HG02763 (cell line): ENCODE results near the gene TTLL3.

Experiments
- ATAC-seq: cut with Tn5 transposase; IDR thresholded peaks from one replicate; pipeline ENCODE4 v1.9.1; 2021; ENCODE audit warnings: mild to moderate bottlenecking, moderate library complexity; ENCODE audit not compliant: unreplicated experiment

The TTLL3 gene

DNA sequence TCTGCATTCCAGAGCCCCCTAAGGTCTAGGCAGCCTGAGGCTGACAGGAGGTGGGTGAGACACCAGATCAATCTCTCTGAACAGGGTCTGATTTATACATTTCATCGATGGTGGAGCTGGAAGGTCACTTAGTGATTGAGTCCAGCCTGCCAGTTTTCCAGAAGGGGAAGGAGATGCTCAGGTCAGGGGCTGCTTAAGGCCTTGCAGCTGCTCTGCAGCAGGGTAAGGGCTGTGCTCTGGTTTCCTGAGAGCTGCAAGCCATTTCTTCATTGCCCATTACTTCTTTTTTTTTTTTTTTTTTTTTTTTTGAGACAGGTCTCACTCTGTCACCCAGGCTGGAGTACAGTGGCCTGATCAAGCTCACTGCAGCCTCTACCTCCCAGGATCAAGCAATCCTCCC, 28.5 kb upstream of the TTLL3 start:
- ATAC-seq, result no peak

DNA sequence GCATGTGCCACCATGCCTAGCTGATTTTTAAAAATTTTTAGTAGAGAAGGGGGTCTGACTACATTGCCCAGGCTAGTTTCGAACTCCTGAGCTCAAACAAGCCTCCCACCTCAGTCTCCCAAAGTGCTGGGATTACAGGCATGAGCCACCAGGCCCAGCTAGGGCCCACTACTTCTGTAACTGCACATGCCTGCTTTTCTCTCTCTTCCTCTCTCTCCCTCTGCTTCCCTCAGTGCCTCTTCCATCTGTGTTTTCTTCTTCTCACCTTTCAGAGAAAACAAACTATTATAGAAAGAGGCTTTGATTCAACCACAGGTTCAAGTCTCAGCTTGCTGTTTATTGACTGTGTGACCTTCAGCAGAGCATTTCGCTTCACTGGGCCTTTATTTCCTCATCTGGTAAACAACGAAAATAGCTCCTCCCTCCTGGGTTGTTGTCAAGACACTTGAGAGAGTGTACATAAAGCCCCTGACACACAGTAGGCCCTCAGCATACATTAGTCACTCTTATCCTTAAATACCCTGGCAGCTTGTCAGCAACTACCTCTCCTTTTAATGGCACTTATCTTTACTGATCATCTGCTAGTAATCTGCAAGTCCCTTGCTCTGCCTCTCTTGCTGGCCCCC, 28.0 kb upstream of the TTLL3 start:
- ATAC-seq, result no peak

DNA sequence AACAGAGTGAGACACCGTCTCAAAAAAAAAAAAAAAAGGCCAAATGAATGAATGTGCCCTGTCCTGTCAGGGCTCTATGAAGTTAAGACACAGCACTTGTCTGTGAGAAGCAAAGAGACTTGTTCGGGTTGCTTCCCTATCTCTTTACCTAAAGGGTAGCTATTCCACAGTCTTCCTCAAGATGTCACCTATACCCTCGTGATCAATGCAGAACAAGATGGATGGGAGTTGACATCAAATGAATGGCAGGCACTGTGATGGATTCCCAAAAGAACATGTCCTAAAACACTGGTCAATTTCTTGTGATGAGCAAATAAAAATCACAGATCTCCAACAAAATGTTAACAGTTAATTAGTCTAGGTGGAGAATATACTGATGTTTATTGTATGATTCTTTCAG, 27.3 kb upstream of the TTLL3 start:
- no peak for ATAC-seq

DNA sequence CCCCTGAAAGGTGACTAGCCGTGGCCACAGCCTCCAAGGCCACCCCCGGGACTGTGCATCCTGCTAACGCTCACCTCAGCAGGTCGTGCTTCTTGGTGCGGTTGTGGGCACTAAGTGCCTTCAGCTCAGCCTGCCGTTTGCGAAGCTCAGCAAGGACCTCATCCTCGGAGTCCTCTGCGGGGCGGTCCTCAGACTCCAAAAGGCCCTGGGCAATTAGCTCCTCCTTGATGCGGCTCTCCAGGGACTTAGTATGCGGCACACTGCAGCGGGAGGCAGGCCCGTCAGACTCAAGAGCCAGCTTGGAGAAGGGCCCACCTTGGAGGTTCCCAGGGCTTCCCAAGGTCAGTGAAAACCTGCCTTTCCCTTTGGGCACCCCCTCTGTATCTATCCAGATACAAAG, 26.1 kb upstream of the TTLL3 start:
- no peak for ATAC-seq

GRCh38 chr3:9784965-9785364, 25.1 kb upstream of the TTLL3 start:
- ATAC-seq, result no peak

- ATAC-seq, result no peak
These were observed 24.5 kb upstream of the TTLL3 start for GRCh38 chr3:9785602-9786001.

DNA sequence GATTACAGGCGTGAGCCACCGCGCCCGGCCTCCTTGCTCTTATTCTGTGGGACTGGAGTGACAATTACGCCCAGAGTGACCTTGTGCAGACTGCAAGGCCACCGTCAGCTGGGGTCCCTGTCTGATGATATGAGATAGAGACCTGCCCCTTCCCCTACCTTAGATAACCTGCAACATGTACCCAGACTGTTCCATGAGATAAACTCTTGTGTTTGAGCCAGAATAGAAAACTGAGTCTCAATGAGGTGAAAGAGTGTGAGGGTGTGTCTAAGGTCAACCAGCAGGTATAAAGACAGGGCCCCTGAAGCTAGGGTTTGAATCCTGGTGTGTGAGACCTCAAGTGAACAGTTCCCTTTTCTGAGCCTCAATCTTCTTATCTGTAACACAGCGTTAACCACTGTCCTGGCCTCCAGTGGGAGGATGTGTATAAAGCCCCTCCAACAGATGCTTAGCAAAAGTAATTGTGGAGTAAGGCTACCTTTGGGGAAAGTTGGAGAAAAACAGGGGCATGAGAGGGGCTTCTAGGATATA, 23.8 kb upstream of the TTLL3 start:
- ATAC-seq, result no peak

DNA sequence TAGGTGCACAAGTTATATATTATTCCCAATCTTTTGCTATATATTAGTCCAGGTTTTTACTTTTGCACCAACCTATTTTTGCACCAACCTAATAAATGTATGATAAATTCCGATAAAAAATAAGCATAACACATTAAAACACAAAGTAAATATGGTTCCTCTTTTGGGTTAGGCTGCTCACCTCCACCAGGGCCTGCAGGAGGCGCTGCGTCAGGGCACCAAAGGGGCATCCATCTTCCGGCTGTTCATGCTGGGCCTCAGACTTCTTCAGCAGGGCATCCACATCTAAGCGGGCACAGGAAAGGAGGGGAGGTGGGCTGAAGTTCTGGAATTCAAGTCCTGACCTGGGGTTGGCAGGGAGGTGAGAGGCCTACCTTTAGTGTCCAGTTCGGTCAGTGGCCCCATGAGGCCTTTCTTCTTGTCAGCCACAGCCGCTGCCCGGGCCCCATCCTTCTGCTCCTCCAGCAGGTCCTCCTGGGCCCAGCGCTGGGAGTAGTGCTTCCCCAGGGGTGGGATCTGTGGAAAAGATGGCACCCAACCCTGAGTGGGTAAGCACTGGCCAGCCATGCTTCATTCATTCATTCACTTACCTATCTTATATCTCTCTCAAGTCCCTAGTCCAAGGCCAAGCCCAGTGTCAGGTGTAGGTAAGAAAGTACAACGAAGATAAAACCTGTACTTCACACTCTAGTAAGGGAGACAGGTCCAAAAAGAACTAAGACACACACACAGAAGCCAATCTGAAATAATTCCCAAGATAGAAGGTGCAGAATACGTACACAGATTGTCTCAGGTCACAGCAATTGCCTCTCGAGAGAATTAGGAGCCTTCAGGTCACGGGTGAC, 23.0 kb upstream of the TTLL3 start:
- no peak for ATAC-seq

DNA sequence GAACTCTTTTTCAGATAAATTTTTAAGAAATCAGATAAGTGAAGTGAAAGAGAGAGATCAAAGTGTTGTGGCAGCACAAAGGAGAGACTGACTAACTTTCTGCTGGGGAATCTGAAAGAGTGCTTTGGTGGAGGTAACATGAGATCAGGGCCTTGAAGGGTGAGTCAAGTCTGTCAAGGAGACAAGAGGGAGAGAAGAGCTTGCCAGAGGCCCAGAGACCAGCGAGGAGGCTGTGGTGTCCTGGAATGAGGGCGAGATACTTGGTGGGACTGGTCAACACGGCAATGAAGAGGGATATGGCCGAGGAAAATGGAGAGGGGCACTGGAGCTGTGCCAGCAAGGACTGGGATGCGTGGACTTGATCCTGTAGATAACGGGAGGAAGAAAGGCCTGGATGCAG, 22.3 kb upstream of the TTLL3 start:
- ATAC-seq, result no peak

DNA sequence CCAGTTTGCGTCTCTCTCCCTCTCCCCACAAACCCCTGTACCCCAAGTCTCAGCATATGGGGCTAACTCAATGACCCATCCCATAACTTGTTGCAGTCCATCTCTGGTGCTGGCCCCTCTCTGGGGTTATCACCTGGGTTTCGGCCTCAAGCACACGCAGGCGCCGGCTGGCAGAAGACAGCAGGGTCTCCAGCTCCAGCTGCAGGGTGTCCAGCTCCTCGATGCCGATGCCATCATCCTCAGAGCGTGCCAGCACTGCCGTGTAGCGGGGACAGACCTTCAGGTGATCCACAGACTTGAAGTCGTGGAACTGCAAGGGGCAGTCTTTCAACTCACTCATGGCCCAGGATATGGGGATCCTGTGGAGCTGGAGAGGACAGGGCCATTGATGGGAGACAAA, 18.9 kb upstream of the TTLL3 start:
- ATAC-seq, result no peak

- no peak for ATAC-seq
These were observed 18.2 kb upstream of the TTLL3 start for GRCh38 chr3:9791790-9792404.

DNA sequence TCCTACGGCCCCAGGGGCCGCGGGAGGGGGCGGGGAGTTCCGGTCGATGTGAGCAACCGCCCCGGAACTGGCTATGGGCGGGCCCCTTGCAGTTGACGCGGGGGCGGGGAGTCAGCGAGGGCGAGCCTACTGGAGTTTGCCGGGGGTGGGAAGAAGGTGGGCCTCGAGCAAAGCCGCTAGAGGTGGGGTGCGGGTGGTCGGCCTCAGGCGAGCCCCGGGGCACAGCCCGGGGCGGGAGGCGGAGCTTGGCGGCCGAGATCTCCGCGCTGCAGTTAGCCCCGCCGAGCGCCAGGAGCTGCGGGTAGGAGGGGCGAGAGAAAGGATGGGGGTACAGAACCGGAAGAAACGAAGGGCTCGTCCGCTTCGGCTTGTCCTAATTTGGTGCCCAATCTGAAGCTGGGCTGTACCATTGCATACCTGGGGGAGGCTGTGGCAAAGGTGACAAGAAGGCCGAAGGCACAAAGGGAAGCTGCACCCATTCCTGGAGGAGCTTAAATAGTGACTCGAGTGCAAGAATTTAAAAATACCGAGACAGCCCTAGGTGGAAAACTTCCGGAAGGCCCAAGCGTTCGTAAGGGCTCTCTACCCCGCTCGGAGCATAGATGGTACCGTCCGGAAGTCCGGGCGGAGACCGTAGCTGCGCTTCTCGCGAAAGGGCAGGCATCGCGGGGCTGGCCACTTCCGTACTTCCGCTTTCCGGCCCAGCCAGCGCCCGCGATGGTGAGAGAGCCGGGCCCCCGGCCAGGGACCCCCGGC, 17.5 kb upstream of the TTLL3 start, which contains the start of the genes ARPC4 and TADA3:
ARPC4 (plus strand) TSS at position 678 of the 756 bp plus-strand sequence; CDS start at position 718, 40 bp downstream.
TADA3 (minus strand) TSS at position 69 of the 756 bp plus-strand sequence. CDS start 1,007 bp downstream, outside the sequence.
- ATAC-seq, result peak; percentile 82

DNA sequence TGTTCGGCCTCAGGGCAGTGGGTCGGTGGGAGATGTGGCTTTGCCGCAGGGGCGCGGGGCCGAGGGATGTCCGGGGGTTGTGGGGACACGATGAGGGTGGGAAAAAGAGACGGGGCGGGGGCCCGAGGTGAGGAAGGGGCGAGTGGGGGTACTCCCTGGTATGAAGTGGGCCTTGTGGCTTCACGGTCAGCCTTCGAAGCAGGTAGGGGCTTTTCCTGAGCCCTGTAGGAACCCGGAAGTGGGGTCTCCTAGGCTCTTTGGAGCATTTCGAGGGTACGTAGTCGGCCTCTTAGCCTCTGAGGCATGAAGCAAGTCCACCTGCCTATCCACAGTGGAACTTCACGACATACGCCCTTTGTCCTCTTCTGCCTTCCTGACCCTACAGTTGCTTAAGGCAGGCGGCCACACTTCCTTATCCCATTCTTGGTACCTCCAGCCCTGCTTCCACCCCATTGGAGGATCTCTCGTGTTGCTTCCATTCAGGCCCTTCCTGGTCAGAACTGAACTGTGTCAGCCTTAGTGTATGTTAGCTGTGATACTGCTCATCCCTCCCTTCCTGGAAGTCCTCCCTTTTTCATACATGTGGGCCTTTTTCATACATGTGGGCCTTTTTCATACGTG, 16.8 kb upstream of the TTLL3 start:
- no peak for ATAC-seq

GRCh38 chr3:9794400-9794799, 15.7 kb upstream of the TTLL3 start:
- no peak for ATAC-seq

- no peak for ATAC-seq
These were observed 14.9 kb upstream of the TTLL3 start for GRCh38 chr3:9795207-9795606.

- no peak for ATAC-seq
These were observed 12.7 kb upstream of the TTLL3 start for GRCh38 chr3:9797196-9797945.

DNA sequence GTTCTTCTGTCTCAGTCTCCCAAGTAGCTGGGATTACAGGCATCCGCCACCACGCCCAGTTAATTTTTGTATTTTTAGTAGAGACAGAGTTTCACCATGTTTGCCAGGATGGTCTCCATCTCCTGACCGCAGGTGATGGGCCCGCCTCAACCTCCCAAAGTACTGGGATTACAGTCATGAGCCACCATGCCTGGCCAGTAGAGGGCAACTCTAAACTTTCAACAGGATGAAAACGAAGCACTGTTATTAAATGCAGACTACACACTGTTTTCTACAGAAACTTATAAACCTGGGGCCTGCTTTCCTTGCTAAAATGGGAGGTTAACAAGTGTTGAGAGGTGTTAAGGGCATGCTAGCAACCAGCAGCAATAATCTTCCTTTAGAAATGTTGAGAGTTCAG, 9.5 kb upstream of the TTLL3 start:
- no peak for ATAC-seq

- no peak for ATAC-seq
These were observed 6.6 kb upstream of the TTLL3 start for GRCh38 chr3:9803494-9803893.

DNA sequence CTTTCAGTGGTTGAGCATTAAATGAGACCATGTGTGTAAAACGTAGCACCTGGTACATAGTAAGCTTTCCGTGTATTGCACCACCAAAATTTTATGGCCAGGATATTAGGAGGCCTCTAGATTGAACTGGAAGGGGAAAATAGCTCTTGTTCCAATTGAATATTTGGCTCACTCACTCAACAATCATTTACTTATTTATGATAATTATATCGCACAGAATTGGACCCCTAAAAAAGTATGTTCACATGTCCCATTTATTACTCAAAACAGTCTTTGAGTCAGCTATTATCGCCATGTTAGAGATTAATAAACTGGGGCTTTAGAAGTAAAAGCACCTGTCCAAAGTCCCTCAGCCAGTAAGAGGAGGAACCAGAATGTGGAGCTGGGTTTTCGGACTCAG, 5.1 kb upstream of the TTLL3 start:
- ATAC-seq, result no peak

DNA sequence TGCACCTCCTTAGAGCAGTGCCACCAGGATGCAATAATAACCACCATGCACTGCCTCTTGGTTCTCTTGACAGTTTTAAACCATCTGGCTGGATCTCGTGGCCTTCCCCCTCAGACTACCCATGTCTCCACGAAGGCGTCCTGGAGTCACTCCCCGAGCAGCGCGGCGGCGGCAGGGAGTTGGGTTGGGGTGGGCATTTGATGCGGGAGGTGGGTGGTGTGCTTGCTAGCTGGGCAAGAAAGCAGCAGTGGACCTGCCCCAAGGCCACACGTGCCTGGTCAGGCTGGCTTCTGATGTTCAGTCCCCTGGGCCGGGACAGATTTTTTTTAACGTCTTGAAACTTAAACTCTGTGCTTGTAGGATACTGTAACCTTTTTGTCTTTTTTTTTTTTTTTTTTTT, 3.9 kb upstream of the TTLL3 start:
- ATAC-seq, result no peak
